ENCODE results near the gene GDPD3.

The GDPD3 gene

DNA sequence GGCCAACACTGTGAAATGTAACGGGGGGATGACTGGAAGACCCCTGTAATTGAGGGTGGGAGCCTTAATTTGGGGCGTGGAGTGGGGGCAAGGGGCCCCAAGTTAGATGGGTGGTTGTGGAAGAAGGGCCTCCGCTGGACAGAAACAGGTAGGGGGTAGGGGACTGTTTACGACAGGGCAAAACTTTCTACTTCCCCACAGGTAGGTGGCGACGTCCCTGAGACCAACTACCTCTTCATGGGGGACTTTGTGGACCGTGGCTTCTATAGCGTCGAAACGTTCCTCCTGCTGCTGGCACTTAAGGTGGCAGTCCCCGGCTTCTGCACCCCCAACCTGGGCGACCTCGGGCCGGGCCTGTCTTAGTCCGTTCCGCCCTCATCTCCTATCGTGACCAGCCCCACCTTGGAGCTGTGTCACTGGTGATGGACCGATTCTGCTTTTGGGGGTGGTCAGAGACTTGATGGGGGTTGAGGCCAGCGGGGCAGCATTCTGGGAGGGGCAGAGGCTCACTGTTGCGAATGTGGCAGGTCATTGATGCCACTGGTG, 30.7 kb downstream of the GDPD3 start:
- in situ Hi-C loops (cut with HindIII; ENCODE audit: low sequenced_read_pairs), result no loop called here

DNA sequence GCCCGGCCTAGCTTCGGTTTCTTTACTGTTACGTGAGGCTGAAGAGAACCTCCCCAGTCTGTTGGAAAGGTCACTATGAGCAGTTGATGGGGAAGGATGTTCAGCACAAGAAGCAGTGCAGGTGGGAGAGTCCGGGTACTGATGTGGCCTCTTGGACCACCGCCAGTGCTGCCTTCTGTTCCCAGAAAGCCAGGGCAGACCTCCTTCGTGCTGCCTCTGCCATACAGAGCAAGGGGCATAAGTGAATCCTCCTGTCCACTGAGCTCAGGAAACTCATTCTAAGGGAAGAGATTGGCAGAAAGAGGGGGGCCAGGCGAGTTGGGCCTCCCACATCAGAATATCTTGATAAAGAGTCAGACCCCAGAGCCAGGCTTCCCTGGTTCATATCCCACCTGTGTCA, 33.9 kb downstream of the GDPD3 start:
- in situ Hi-C loops (cut with HindIII; ENCODE audit: low sequenced_read_pairs), result loop anchor here (5.0 kb wide), 1 partner anchor 38 kb away; no protein-coding TSS in a partner anchor

DNA sequence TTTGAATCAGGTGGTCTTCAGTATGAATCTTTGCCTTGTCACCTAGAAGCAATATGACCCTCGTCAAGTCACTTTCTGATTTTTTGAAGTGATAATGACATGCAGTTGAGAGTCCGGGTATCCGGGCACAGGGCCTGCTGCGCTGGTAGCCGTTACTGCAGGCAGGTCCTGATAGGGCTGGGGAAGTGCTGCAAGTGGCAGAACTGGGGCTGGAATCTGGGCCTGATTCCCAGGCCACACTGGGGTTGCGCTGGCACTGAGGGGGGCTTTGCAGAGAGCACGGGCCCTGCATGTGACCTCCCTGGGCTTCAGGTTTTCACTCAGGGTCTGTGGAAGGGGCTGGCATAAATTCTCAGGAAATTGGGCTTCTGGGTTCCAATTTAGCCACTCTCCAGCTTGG, 34.6 kb downstream of the GDPD3 start:
- in situ Hi-C loops (cut with HindIII; ENCODE audit: low sequenced_read_pairs), result loop anchor here (5.0 kb wide), 1 partner anchor 39 kb away; no protein-coding TSS in a partner anchor

DNA sequence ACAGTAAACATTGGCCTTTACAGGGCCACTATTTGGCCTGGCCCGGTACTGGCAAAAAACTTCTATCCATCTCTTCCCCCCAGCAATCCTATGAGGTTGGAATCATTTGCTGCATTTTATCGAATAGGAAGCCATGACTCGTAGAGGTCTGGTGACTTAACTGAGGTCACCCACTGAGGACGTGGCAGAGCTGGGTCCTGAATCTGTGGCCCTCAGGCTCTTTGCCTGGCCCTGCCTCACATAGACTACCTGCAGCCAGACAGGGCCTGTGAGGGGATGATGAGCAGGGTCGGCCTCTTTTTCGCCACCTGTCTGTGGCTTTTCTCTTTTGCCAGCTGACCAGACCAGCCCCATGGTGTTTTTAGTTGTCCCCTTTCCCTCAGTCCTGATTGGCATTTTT, 35.7 kb downstream of the GDPD3 start:
- in situ Hi-C loops (cut with HindIII; ENCODE audit: low sequenced_read_pairs), result loop anchor here (5.0 kb wide), 1 partner anchor 40 kb away; no protein-coding TSS in a partner anchor

DNA sequence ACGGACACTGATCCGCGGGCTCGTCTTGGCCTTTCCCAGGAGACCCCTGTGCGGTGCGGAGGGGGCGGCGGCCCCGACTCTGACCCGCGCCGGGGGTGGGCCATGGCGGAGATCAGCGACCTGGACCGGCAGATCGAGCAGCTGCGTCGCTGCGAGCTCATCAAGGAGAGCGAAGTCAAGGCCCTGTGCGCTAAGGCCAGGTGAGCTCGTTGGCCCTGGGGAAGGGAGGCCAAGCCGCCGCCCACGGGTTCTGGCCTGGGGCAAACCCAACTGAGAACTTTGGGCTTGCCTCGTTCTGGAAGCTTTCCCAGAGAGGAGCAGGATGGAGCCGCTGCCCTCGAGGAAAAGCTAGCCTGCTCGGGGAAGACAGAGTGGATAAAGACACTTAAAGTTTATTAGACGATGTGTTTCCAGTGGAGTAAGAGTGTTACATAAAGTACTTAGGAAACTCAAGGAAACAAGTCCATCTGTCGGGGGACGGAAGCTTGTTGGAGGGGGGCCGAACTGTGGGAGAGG, 37.0 kb downstream of the GDPD3 start:
- in situ Hi-C loops (cut with HindIII; ENCODE audit: low sequenced_read_pairs), result loop anchor here (5.0 kb wide), 1 partner anchor 41 kb away; no protein-coding TSS in a partner anchor

DNA sequence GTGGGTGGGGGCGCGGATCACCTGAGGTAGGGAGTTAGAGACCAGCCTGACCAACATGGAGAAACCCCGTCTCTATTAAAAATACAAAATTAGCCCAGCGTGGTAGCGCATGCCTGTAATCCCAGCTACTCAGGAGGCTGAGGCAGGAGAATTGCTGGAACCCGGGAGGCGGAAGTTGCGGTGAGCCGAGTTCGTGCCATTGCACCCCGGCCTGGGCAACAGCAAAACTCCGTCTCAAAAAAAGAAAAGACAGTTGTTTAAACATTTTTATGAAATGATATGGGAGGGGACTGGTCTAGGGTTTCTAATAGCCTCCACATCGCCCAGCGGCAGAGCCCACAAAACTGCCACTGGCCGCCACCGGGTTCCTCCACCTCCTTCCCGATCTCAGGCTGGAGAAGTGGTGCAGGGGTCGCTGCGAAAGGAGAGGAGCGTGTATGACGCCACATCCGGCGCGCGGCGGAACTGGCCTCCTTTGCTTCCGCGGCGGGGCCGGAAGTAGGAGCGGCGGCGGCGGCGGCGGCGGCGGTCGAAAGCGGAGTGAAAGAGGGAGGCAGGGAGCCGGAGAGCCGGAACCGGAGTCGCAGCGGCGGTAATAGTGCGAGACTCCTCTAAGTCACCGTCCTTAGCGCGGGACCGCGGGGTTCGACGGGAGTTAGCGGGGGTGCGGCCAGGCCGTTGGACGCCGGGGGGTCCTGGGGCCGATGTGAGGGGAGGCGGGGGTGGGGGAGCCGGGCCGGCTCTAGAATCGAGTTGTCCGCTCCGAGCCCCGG, 37.6 kb downstream of the GDPD3 start, which contains the start of gene PPP4C:
Gene PPP4C (plus strand): TSS at position 492 of the 773 bp plus-strand sequence. CDS start 384 bp downstream, outside the sequence.
- in situ Hi-C loops (cut with HindIII; ENCODE audit: low sequenced_read_pairs), result loop anchor here (5.0 kb wide), 1 partner anchor 42 kb away; no protein-coding TSS in a partner anchor

DNA sequence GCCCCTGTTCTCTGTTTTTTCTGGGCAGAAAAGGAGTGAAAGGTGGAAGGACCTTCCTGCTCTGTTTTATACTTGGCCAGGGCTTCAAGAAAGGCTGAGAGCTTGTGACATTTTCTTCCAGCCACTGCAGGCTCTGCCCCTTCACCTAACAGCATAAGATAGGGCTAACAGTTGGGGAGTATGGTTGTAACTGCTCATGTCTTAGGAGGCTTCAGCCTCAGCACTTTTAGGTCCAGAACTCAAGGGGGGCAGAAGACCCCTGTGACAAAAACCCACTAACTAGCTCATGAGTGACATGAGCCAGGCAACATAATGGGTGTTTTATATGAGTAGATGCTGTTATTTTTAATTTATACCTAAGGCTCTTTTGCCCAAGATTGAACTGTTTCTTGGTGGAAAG, 42.8 kb downstream of the GDPD3 start:
- in situ Hi-C loops (cut with HindIII; ENCODE audit: low sequenced_read_pairs), result no loop called here

DNA sequence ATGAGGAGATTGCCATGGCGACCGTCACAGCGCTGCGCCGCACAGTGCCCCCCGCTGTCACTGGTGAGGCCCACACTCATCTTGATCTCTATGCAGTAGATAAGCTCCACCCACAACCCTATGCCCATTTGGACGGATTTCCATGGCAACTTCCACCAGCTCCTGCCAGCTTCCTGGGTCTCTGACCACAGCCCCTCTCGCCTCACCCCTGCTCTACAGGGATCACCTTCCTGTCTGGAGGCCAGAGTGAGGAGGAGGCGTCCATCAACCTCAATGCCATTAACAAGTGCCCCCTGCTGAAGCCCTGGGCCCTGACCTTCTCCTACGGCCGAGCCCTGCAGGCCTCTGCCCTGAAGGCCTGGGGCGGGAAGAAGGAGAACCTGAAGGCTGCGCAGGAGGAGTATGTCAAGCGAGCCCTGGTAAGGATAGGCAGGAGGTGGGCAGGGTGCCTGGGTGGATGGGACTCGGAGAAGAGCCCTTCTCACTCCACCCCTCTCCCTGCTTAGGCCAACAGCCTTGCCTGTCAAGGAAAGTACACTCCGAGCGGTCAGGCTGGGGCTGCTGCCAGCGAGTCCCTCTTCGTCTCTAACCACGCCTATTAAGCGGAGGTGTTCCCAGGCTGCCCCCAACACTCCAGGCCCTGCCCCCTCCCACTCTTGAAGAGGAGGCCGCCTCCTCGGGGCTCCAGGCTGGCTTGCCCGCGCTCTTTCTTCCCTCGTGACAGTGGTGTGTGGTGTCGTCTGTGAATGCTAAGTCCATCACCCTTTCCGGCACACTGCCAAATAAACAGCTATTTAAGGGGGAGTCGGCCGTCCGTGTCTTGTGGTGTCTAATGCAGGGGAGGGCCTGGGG, 43.5 kb downstream of the GDPD3 start:
- in situ Hi-C loops (cut with HindIII; ENCODE audit: low sequenced_read_pairs), result no loop called here

DNA sequence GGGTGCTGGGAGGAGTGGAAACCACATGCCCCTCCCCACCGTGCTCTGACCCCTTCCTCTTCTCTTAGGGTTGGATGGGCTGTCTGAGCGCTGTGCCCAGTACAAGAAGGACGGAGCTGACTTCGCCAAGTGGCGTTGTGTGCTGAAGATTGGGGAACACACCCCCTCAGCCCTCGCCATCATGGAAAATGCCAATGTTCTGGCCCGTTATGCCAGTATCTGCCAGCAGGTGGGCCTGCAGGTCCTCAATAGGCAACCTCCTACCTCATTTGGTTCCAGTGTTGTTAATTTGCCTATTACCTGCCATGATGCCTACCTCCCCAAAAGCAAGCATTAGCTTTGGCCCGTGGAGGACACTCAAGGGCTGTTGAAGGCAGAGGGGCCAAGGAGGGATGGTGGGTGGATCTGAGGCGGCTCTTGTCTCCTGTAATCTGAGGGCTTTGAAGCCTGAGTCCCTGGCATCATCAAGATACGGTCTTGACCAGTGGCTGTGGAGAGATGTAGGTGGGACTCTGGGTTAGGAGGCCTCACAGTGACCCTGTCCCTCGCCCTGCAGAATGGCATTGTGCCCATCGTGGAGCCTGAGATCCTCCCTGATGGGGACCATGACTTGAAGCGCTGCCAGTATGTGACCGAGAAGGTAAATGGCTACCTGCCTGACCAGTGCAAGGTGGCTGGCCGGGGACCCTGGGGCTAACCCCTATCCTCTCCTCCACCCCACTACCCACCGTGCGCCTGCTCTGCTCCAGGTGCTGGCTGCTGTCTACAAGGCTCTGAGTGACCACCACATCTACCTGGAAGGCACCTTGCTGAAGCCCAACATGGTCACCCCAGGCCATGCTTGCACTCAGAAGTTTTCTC, 44.4 kb downstream of the GDPD3 start:
- in situ Hi-C loops (cut with HindIII; ENCODE audit: low sequenced_read_pairs), result no loop called here

DNA sequence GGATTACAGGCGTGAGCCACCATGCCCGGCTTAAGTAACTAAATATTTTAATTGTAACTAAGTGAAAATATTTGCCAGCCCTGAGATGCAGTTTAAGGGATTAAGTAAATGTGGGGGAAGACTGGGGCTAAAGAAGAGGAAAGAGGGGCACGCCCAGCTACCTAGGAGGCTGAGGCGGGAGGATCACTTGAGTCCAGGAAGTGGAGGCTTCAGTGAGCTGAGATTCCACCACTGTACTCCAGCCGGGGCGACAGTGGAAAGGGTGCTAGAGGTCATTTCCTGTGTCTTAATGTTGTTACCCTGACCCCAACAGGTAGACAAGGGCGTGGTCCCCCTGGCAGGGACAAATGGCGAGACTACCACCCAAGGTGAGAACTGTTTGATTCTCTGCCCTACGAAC, 45.0 kb downstream of the GDPD3 start:
- in situ Hi-C loops (cut with HindIII; ENCODE audit: low sequenced_read_pairs), result no loop called here

DNA sequence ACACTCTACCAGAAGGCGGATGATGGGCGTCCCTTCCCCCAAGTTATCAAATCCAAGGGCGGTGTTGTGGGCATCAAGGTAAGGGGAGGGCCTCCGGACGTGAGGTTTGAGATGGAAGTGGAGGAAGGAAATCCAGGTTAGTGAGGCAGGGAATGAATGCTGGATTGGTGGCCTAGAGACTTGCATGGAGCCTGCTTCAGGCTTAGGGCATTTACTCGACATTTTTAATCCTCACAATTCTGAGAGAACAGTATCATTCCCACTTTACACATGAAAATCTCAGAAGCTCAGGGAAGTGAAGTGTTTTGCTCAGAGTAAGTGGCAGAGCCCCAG, 45.8 kb downstream of the GDPD3 start:
- in situ Hi-C loops (cut with HindIII; ENCODE audit: low sequenced_read_pairs), result no loop called here

DNA sequence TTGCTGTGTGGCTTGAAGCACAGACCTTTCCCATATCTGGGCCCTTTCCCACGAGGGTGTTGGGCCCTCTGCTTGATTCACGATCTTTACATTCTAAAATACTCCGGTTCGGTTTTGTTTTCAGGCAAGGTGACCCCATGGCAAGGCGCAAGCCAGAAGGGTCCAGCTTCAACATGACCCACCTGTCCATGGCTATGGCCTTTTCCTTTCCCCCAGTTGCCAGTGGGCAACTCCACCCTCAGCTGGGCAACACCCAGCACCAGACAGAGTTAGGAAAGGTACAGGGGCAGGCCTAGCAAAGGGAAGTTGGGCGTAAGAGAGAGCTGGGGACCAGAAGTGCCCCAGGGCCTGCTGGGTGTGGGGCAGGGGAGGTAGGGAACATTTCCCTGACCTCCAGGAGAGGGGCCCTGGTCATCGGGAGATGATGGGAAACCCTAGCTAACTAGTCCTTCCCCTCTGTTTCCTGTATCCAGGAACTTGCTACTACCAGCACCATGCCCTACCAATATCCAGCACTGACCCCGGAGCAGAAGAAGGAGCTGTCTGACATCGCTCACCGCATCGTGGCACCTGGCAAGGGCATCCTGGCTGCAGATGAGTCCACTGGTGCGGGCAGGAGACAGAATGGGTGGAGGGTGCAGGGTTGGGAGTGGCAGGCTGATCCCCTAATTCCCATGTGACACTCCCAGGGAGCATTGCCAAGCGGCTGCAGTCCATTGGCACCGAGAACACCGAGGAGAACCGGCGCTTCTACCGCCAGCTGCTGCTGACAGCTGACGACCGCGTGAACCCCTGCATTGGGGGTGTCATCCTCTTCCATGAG, 46.4 kb downstream of the GDPD3 start:
- in situ Hi-C loops (cut with HindIII; ENCODE audit: low sequenced_read_pairs), result no loop called here

DNA sequence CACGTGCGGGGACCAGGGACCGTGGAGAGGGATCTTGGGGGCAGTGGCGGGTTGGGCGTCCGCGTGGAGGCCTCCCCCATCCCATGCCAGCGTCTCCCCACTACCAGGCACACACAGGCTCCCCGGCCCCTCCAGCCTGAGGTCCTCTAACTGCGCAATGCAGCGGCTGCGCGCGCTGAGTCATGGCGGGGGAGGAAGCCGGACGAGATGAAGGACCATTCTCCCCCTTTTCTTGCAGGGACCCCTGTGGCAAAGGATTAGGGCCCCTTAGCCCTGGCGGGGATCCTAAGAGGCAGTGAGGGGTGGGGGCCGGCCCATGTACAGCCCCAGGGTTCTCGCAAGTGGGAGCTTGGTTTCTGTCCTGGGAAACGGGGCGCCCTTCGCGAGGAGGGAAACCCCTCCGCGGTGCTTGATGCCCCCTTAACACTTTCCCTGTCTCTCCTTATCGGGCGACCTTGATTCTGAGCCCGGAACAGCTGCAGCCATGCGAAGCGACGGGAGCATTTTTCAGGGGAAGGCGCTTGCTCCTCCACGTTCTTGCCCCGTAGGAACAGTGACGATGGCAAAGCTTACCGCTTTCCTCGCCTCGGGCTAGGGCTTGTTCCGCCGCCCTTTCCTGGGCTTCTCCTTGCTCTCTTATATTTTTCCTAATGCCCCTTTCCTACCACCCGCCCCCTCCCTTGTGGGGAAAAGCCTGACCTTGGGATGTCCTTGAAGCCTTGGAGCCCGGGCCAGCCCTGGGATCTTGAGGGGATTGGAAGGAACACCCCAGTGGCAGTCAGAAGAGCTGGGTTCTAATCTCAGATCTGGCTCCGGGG, 47.2 kb downstream of the GDPD3 start:
- in situ Hi-C loops (cut with HindIII; ENCODE audit: low sequenced_read_pairs), result no loop called here

DNA sequence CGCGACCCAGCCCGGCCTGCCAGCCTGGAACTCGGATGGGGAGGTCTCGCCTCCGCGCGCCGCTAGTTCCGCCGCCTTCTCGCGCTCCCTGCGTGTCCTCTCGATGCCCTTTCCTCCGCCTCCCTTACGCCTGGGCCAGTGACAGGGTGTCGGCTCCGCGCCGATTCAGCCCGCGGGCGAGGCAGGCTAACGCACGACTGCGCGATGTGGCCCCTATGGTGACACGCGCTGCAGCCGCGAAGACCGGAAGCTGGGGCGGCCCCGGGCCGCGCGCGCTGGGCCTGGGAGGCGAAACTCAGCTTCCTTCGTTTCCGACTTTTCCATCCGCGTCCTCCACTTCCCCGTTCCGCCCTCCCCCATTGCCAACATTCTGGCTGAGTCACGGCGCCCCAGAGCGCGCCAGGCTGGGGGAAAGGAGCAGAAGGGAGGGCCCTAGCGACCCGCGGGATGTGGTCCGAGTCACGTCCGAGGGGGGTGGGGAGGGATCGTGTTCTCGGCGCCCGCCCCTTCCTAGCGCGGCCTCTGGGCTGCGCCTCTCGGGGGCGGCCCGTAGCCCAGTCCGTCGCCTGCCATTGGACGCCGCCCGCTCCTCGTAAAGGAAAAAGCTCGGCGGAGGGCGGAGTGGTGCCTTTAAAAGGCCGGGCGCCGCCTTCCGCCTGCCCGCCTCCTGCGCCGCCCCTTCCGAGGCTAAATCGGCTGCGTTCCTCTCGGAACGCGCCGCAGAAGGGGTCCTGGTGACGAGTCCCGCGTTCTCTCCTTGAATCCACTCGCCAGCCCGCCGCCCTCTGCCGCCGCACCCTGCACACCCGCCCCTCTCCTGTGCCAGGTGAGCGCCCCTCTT, 48.0 kb downstream of the GDPD3 start, which contains the start of gene ALDOA:
Gene ALDOA (plus strand): TSS at position 659 of the 841 bp plus-strand sequence. CDS start 1,138 bp downstream, outside the sequence.
- in situ Hi-C loops (cut with HindIII; ENCODE audit: low sequenced_read_pairs), result no loop called here

DNA sequence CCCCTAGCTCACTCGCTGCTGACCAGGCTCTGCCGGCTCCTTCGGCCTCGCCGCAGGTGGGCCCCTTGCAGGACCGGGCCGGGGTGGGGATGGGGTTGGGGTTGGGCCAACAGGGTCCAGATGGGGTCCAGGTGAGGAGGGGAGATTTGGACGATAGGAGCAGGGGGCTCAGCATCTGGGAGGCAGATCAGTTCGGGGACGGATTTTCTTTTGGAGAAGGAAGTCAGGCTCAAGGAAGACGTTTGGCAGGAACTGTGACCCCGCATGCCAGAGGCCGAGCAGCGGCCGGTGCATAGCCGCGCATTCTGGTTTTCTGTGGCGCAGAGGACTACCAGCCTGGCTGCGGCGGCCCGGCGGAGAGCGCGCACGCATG, 48.6 kb downstream of the GDPD3 start:
- in situ Hi-C loops (cut with HindIII; ENCODE audit: low sequenced_read_pairs), result no loop called here

DNA sequence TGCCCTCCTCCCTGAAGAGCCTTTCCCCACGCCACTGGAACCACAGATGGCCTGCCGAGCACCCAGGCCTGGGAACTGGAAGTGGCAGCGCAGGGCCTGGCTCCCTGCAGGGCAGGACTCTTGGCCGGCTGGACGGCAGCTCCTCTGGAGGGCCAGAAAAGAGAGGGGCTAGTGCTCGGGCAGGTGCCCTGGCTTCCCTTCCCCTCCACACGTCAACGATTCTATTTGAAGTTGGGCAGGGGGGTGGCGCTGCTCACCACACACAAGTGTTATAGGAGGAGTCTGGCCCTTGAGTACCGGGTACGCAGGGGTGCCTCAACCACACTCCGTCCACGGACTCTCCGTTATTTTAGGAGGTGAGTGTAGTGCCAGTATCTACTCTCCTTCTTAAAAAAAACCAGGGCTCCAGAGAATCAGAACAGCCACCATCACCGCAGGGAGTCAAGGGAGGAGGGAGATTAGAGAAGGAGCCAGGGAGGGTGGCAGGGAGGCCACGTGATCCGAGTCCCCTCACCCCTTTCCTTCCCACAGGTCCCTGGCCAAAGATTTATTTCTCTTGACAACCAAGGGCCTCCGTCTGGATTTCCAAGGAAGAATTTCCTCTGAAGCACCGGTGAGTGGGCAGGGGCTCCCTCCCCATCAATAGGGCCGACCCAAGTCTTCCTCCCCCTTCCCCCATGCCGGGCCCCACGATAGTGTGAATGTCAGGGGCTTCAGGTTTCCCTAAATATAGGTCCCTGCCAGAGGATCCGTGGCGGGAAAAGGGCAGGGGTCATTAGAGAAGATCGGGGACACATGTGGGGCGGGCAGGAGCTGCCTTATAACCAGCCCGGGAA, 49.2 kb downstream of the GDPD3 start:
- in situ Hi-C loops (cut with HindIII; ENCODE audit: low sequenced_read_pairs), result no loop called here
